AG04449 (cell line): Measurements from ENCODE around the gene TMEM109.

Experiments used
- CTCF ChIA-PET: fragments of 350-600 bp; formaldehyde crosslinking; extraction: SDS; loops from one replicate; lab custom pipeline; 2021; ENCODE audit warnings: antibody characterized with exemption; lab: Yijun Ruan, JAX
- POLR2A ChIA-PET: fragments of 400-600, 350-600 bp; formaldehyde crosslinking; extraction: SDS; loops from one replicate; lab custom pipeline; 2020; ENCODE audit warnings: antibody characterized with exemption, inconsistent platforms; lab: Yijun Ruan, JAX
- DNase-seq: peaks from one replicate; pipeline ENCODE4 v3.0.0-alpha.2; 2010; ENCODE audit warnings: low read depth, low spot score
- H3K4me3 ChIP-seq: 2 replicates; pipeline ENCODE4 v1.5.1; 2011; ENCODE audit warnings: low read depth, mild to moderate bottlenecking, control low read depth, low read length
- CTCF ChIP-seq: IDR thresholded peaks from one replicate; pipeline ENCODE4 v1.5.1; 2011; ENCODE audit warnings: mild to moderate bottlenecking, moderate library complexity, low read length, control low read depth, inconsistent platforms; ENCODE audit not compliant: insufficient read depth; ENCODE audit errors: missing control alignments

TMEM109 gene

GRCh38 chr11:60921777-60922335, 7.9 kb downstream of the TMEM109 start:
- CTCF ChIA-PET = interaction anchor here (0.8 to 1.8 kb wide), 3 partner anchors 16 to 91 kb away, joined by 3 to 5 read pairs (median 4); partner anchors contain the start of gene PRPF19
- TF ChIP-seq CTCF = no peak
- no peak overlapping the region for H3K4me3 ChIP-seq
- POLR2A ChIA-PET = no interaction called here
- no peak for DNase-seq

- TF ChIP-seq CTCF = no peak
- DNase-seq = no peak
- no peak overlapping the region for H3K4me3 ChIP-seq
- ChIA-PET POLR2A (no interaction called here), CTCF (interaction anchor here (1.4 to 1.8 kb wide), 3 partner anchors 7 to 24 kb away, joined by 3 to 5 read pairs (median 4); no protein-coding TSS in a partner anchor)
These were observed 8.9 kb downstream of the TMEM109 start for GRCh38 chr11:60922906-60923305.

GRCh38 chr11:60923326-60923725, 9.4 kb downstream of the TMEM109 start:
- CTCF ChIA-PET = interaction anchor here (1.0 to 1.8 kb wide), 5 partner anchors 8 to 264 kb away, joined by 3 to 5 read pairs (median 4); partner anchors contain the start of gene TMEM109
- TF ChIP-seq CTCF = no peak
- no peak for DNase-seq
- POLR2A ChIA-PET = interaction anchor here (1.1 kb wide), 1 partner anchor 8 kb away, joined by 5 read pairs; no protein-coding TSS in a partner anchor
- no peak overlapping the region for H3K4me3 ChIP-seq

- no peak for TF ChIP-seq CTCF
- CTCF ChIA-PET = interaction anchor here (0.6 to 1.8 kb wide), 7 partner anchors 8 to 263 kb away, joined by 3 to 5 read pairs (median 4); partner anchors contain the start of gene TMEM109
These were observed 9.8 kb downstream of the TMEM109 start for GRCh38 chr11:60923800-60924109.

GRCh38 chr11:60924110-60924905, 10.3 kb downstream of the TMEM109 start, which contains the start of gene TMEM132A:
TMEM132A (plus strand) TSS chr11:60924460; CDS start chr11:60924634, 174 bp downstream.
- POLR2A ChIA-PET = interaction anchor here (1.1 kb wide), 1 partner anchor 9 kb away, joined by 5 read pairs; no protein-coding TSS in a partner anchor
- DNase-seq = no peak

More at GRCh38 chr11:60923800-60924109, 9.8 kb downstream of the TMEM109 start:
- no peak for DNase-seq
- POLR2A ChIA-PET = interaction anchor here (1.1 kb wide), 1 partner anchor 8 kb away, joined by 5 read pairs; no protein-coding TSS in a partner anchor
- H3K4me3 ChIP-seq = peak overlapping the region; percentile 67

More at GRCh38 chr11:60924110-60924905, 10.3 kb downstream of the TMEM109 start, which contains the start of gene TMEM132A:
- TF ChIP-seq CTCF = no peak
- CTCF ChIA-PET = interaction anchor here (0.6 to 1.8 kb wide), 6 partner anchors 9 to 263 kb away, joined by 3 to 5 read pairs (median 4); partner anchors contain the start of gene TMEM109
- peak within 1 kb of the TSS; percentile 67 for H3K4me3 ChIP-seq
